Measurements from ENCODE around the gene SGPP1.

Gene SGPP1

DNA sequence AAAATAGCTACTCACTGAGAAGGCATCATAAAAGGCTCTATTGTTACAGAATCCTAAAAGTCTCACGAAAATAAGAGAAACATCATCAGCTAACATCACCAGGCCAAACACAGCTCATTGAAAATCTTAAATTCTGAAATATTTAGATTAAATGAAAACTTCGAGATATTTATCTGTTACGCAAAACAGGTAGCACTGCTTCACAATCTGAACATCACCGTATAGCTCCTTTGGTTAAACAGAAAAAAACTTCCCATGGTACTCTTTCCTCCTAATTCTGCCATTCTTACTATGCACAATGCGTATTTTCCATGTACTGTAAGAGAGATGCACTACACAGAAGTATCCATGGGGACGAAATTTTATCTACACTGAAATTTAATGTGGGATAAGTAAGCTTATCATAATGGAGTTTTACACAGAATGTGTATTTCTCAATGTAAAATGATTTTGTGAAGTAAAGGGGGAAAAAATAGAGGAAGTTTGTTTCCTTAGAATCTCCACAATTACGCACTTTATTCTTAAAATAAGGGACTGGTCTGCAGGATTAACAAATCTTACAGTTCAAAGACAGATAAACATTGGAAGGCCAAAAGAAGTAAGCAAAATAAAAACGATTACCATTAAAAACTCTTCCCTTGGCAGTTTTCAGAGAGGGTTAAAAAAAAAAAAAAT is 1.9 kb downstream of the SGPP1 start:
- Histone ChIP-seq H3K27me3 (ENCODE audit: insufficient read depth, poor library complexity, severe bottlenecking) (peaks cover 3% of the 10 kb centered on the region), H3K27ac (replicated peaks) (no peak overlapping the region), H3K4me3 (replicated peaks; ENCODE audit: insufficient read depth, low read length) (no peak overlapping the region)
- DNase-seq (ENCODE audit: low read depth in 1 of 2, low spot score in 1 of 2) = no peak
- TF ChIP-seq SPI1 (IDR thresholded peaks at IDR 0.05; ENCODE audit: borderline replicate concordance, low read depth) = no peak
- TF ChIP-seq, protein P1, sequence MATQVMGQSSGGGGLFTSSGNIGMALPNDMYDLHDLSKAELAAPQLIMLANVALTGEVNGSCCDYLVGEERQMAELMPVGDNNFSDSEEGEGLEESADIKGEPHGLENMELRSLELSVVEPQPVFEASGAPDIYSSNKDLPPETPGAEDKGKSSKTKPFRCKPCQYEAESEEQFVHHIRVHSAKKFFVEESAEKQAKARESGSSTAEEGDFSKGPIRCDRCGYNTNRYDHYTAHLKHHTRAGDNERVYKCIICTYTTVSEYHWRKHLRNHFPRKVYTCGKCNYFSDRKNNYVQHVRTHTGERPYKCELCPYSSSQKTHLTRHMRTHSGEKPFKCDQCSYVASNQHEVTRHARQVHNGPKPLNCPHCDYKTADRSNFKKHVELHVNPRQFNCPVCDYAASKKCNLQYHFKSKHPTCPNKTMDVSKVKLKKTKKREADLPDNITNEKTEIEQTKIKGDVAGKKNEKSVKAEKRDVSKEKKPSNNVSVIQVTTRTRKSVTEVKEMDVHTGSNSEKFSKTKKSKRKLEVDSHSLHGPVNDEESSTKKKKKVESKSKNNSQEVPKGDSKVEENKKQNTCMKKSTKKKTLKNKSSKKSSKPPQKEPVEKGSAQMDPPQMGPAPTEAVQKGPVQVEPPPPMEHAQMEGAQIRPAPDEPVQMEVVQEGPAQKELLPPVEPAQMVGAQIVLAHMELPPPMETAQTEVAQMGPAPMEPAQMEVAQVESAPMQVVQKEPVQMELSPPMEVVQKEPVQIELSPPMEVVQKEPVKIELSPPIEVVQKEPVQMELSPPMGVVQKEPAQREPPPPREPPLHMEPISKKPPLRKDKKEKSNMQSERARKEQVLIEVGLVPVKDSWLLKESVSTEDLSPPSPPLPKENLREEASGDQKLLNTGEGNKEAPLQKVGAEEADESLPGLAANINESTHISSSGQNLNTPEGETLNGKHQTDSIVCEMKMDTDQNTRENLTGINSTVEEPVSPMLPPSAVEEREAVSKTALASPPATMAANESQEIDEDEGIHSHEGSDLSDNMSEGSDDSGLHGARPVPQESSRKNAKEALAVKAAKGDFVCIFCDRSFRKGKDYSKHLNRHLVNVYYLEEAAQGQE (IDR thresholded peaks at IDR 0.05; ENCODE audit: insufficient replicate concordance, low read depth) = no peak
- TF ChIP-seq POLR2AphosphoS5 (IDR thresholded peaks at IDR 0.05; ENCODE audit: low read depth) = no peak
- TF ChIP-seq, protein P2, sequence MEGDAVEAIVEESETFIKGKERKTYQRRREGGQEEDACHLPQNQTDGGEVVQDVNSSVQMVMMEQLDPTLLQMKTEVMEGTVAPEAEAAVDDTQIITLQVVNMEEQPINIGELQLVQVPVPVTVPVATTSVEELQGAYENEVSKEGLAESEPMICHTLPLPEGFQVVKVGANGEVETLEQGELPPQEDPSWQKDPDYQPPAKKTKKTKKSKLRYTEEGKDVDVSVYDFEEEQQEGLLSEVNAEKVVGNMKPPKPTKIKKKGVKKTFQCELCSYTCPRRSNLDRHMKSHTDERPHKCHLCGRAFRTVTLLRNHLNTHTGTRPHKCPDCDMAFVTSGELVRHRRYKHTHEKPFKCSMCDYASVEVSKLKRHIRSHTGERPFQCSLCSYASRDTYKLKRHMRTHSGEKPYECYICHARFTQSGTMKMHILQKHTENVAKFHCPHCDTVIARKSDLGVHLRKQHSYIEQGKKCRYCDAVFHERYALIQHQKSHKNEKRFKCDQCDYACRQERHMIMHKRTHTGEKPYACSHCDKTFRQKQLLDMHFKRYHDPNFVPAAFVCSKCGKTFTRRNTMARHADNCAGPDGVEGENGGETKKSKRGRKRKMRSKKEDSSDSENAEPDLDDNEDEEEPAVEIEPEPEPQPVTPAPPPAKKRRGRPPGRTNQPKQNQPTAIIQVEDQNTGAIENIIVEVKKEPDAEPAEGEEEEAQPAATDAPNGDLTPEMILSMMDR (IDR thresholded peaks at IDR 0.05; ENCODE audit: insufficient read depth, low read length) = no peak

DNA sequence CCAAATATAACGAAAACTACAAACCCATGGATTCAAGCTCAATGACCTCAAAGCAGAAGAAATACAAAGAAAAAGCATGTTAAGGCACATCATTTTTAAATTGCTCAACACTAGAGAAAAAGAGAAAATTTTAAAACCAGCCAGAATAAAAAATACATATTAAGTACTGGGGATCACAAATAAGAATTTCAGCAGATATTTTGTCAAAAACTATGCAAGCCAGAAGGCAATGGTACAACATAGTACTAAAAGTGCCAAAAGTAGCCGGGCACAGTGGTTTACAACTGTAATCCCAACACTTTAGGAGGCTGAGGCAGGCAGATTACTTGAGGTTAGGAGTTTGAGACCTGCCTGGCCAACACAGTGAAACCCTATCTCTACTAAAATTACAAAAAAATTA is 10.2 kb downstream of the SGPP1 start:
- TF ChIP-seq GABPA (IDR thresholded peaks at IDR 0.05; ENCODE audit: low read depth) = no peak
- TF ChIP-seq, protein P1 (IDR thresholded peaks at IDR 0.05; ENCODE audit: insufficient replicate concordance, low read depth) = no peak
- DNase-seq (ENCODE audit: low read depth in 1 of 2, low spot score in 1 of 2) = no peak
- no peak overlapping the region for H3K27ac ChIP-seq (replicated peaks)
- H3K4me3 ChIP-seq (replicated peaks; ENCODE audit: insufficient read depth, low read length) = no peak overlapping the region
- no peaks in the 10 kb centered on the region for H3K27me3 ChIP-seq (ENCODE audit: insufficient read depth, poor library complexity, severe bottlenecking)

DNA sequence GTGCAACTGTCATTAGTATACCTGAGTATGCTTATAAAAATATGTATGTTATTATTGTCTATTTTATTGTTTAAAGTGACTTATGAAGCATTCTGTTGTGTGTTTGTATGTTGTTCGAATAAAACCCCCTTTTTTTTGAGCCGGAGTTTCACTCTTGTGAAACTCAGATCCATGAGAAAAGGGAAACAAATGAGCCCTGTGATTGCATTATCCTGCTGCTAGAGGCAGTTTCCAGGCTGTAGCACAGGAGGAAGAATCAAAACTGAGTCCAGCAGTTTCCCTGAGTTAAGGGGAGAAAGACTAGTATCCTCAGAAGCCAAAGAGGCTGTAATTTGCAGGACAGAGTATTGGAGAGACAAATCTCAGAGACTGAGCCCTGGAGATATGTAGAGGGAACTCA is 12.5 kb downstream of the SGPP1 start:
- H3K27ac ChIP-seq (replicated peaks) = no peak overlapping the region
- TF ChIP-seq POLR2AphosphoS5 (IDR thresholded peaks at IDR 0.05; ENCODE audit: low read depth) = no peak
- TF ChIP-seq, protein P1 (IDR thresholded peaks at IDR 0.05; ENCODE audit: insufficient replicate concordance, low read depth) = no peak
- TF ChIP-seq, protein P2 (IDR thresholded peaks at IDR 0.05; ENCODE audit: insufficient read depth, low read length) = no peak
- no peak for TF ChIP-seq SPI1 (IDR thresholded peaks at IDR 0.05; ENCODE audit: borderline replicate concordance, low read depth)
- no peak for TF ChIP-seq GABPA (IDR thresholded peaks at IDR 0.05; ENCODE audit: low read depth)
- DNase-seq (ENCODE audit: low read depth in 1 of 2, low spot score in 1 of 2) = no peak
- H3K27me3 ChIP-seq (ENCODE audit: insufficient read depth, poor library complexity, severe bottlenecking) = no peaks in the 10 kb centered on the region
- H3K4me3 ChIP-seq (replicated peaks; ENCODE audit: insufficient read depth, low read length) = no peak overlapping the region

Data from HL-60 (cell line).